ENCODE data around the gene DDX21.

Gene DDX21

GRCh38 chr10:69022611-69023010, 66.6 kb downstream of the DDX21 start:
- no peak overlapping the region for H3K4me3 ChIP-seq (ENCODE audit: low read depth, low read length)
- in situ Hi-C loops (cut with HindIII; ENCODE audit: low sequenced_read_pairs): no loop called here
- no peak for DNase-seq (ENCODE audit: low read depth, low spot score)
- TF ChIP-seq CTCF (IDR thresholded peaks at IDR 0.05; ENCODE audit: low read depth, low read length): no peak

- no peak overlapping the region for H3K4me3 ChIP-seq (ENCODE audit: low read depth, low read length)
- no peak for DNase-seq (ENCODE audit: low read depth, low spot score)
- in situ Hi-C loops (cut with HindIII; ENCODE audit: low sequenced_read_pairs): no loop called here
- TF ChIP-seq CTCF (IDR thresholded peaks at IDR 0.05; ENCODE audit: low read depth, low read length): no peak
Measured at GRCh38 chr10:69025370-69025896, 69.5 kb downstream of the DDX21 start.

GRCh38 chr10:69033256-69033655, 77.3 kb downstream of the DDX21 start:
- TF ChIP-seq CTCF (IDR thresholded peaks at IDR 0.05; ENCODE audit: low read depth, low read length): no peak
- no peak for DNase-seq (ENCODE audit: low read depth, low spot score)
- in situ Hi-C loops (cut with HindIII; ENCODE audit: low sequenced_read_pairs): no loop called here
- no peak overlapping the region for H3K4me3 ChIP-seq (ENCODE audit: low read depth, low read length)
